Measurements from ENCODE around the gene HEY2.

DNA sequence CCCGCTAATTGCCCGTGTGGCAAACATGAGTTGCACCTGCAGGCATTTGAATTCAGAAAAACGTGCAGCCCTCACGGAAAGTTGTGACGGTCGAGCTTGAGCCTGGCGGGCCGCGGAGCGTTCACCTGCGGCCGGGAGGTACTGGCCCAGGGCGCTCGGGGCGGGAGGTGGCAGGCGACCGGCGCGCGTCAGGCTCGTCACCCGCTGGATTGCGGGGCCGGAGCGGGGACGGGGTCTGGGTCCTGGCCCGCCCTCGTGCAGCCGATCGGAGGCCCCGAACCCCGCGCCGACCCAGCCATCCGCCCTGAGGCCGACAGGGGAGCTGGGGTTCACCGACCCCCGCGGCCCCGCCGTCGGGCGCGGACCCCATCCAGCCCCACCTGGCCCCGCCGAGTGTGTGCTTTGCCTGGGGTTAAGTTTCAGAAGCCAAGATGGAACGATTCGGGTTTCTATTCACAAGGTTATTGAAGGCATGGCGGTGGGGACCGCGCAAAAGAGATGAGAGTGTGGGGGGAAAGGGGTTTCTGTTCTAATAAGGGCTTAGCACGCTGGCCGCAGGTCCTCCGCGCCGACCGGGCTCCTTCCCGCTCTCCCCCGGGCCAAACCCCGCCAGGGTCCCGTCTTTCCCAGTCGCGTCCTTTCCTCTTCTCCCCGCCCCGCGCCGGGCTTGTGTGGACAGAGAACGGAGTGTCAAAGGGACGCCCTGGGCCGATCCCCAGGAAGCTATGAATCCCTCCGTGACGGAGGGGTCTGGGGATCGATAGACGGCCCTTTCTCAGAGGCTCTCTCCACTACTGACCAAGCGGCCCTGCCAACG is 1.6 kb upstream of the HEY2 start:
- TF ChIP-seq ASH2L (IDR thresholded peaks at IDR 0.05; ENCODE audit: low read length) (peak; percentile 88), NRF1 (IDR thresholded peaks at IDR 0.05; ENCODE audit: low read depth, low read length) (no peak), SUZ12 (IDR thresholded peaks at IDR 0.05; ENCODE audit: low read length) (peak; percentile 44; the same call in 1 of the 2 replicates), RAD21 (IDR thresholded peaks at IDR 0.05 in 1 of 2, conservative IDR thresholded peaks at IDR 0.05 in 1 of 2; ENCODE audit: low read depth in 2 of 2, low read length in 2 of 2) (no peak), EP300 (IDR thresholded peaks at IDR 0.05; ENCODE audit: borderline replicate concordance in 1 of 2, low read depth in 2 of 2, low read length in 2 of 2) (no peak)

All from H1 (cell line).